GM03348 (cell line): ENCODE results near the gene HDAC5.

Experiments used
- DNase-seq: peaks from one replicate; pipeline ENCODE4 v3.0.0; 2012; ENCODE audit warnings: low spot score

HDAC5 gene

DNA sequence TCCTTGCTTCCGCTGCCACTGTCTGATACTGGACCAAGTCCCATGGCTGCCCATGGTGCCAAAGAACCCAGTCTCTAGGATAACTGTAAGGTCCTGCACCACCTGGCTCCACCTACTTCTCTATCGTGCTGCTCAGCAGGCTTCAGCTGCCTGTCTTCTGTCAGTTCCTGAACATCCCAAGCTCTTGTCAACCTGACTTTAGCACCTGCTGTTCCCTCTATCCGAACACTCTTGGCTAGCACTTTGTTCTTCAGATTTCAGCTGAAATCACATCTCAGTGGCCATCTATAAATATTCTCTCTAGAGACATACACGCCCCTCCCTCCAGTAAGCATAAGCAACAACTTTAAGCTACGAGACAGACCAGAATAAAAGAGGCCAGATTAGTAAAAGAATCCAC, 93.7 kb downstream of the HDAC5 start:
- no peak for DNase-seq
